NCI-H187 (cell line): Measurements from ENCODE around the gene ADAD2.

Experiments
- DNase-seq, 2 experiments: peaks; one replicate each; lab custom pipeline; 2025; lab: John Stamatoyannopoulos, UW

ADAD2 gene

GRCh38 chr16:84190731-84191388 lies at the start of gene ADAD2:
TSS of gene ADAD2 (plus strand) at chr16:84191157. CDS start at chr16:84191231, 74 bp downstream.
- no peak for DNase-seq

- DNase-seq, result no peak
Observed at GRCh38 chr16:84143081-84143480, 47.9 kb upstream of the ADAD2 start.

- no peak for DNase-seq
Observed at GRCh38 chr16:84143784-84144199, 47.2 kb upstream of the ADAD2 start.

- DNase-seq, result no peak
Observed at GRCh38 chr16:84144209-84144858, 46.6 kb upstream of the ADAD2 start.

GRCh38 chr16:84144859-84145639 lies 45.9 kb upstream of the ADAD2 start, which contains the start of the genes DNAAF1 and HSDL1:
TSS of gene DNAAF1 (plus strand) at chr16:84145308. CDS start at chr16:84145441, 133 bp downstream.
TSS of gene HSDL1 (minus strand) at chr16:84145177. CDS start at chr16:84131321, 13,856 bp downstream.
- peak in 1 of 2 experiments; percentile 57 for DNase-seq

- no peak for DNase-seq
Observed at GRCh38 chr16:84150926-84151325, 40.0 kb upstream of the ADAD2 start.

GRCh38 chr16:84153660-84154214 lies 37.2 kb upstream of the ADAD2 start:
- DNase-seq, result no peak

- no peak for DNase-seq
Observed at GRCh38 chr16:84155226-84155625, 35.7 kb upstream of the ADAD2 start.

GRCh38 chr16:84155771-84156170 lies 35.2 kb upstream of the ADAD2 start:
- no peak for DNase-seq

- no peak for DNase-seq
Observed at GRCh38 chr16:84156342-84156784, 34.6 kb upstream of the ADAD2 start.

- DNase-seq, result no peak
Observed at GRCh38 chr16:84159007-84159406, 31.9 kb upstream of the ADAD2 start.

GRCh38 chr16:84159800-84160199 lies 31.2 kb upstream of the ADAD2 start:
- no peak for DNase-seq

GRCh38 chr16:84161037-84161436 lies 29.9 kb upstream of the ADAD2 start:
- DNase-seq, result no peak

- DNase-seq, result no peak
Observed at GRCh38 chr16:84161801-84162200, 29.2 kb upstream of the ADAD2 start.

GRCh38 chr16:84165746-84166145 lies 25.2 kb upstream of the ADAD2 start:
- DNase-seq, result no peak

GRCh38 chr16:84166796-84167695 lies 23.9 kb upstream of the ADAD2 start:
- no peak for DNase-seq

GRCh38 chr16:84169765-84170310 lies 21.1 kb upstream of the ADAD2 start:
- DNase-seq, result no peak

GRCh38 chr16:84174396-84174795 lies 16.6 kb upstream of the ADAD2 start:
- DNase-seq, result no peak

GRCh38 chr16:84175350-84176081 lies 15.4 kb upstream of the ADAD2 start:
- no peak for DNase-seq
